MM.1S (cell line): ENCODE data around the gene TMUB2.

ENCODE experiments used
- CTCF ChIP-seq: fragments of 300-600 bp; sonication (generic); IDR thresholded peaks from 2 replicates; pipeline ENCODE4 v1.5.1; 2016; ENCODE audit warnings: antibody characterized with exemption, low read length, mixed read lengths
- EZH2 ChIP-seq: fragments of 300-600 bp; sonication (generic); optimal IDR thresholded peaks from 2 replicates; pipeline ENCODE3; 2017; ENCODE audit warnings: low read depth, mild to moderate bottlenecking, antibody characterized with exemption, low read length, mixed read lengths

DNA sequence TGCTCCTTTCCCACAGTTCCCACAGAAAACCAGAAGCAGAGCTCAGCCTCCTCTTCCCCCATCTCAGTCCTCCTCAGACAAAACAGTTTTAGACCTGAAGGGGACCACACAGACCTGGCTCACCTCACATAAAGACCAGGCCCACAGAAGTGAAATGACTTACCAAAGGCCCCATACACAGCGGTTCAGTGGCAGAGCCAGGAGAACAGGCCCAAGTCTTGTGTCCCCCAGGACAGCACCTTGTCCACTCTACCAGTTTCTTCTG, 27.4 kb downstream of the TMUB2 start:
- no peak for TF ChIP-seq CTCF
- no peak for TF ChIP-seq EZH2
